SK-MEL-5 (cell line): Measurements from ENCODE around the gene TRNT1. TPM values are rescaled to one million over a fixed set of nuclear protein-coding genes. Genes with fewer than 3 reads are reported as not detected.

Experiments used
- DNase-seq: peaks from one replicate; pipeline ENCODE4 v3.0.0-alpha.2; 2016; ENCODE audit warnings: low read depth, low spot score
- in situ Hi-C: cut with HindIII; loops from 2 replicates; pipeline ENCODE4 v1.10.0; 2016; ENCODE audit warnings: low sequenced_read_pairs, high pct_unique_total_duplicates, low pct_unique_long_range_greater_than_20kb
- polyA plus RNA-seq, 2 experiments: library from polyadenylated mRNA; depleted of rRNA; stranded (reverse); fragments of >200 nt; gene quantifications; 2 replicates each; pipeline ENCODE4 v1.2.3, GENCODE V29; 2015
- total RNA-seq: library from RNA; depleted of rRNA; stranded (reverse); fragments of >200 nt; shearing (Covaris generic); gene quantifications from 2 replicates; pipeline ENCODE4 v1.2.3, GENCODE V29; 2014; rRNA removed

Gene TRNT1
- total RNA-seq = 45.6 and 52.0 TPM in 2 replicates
- polyA plus RNA-seq (2015; cell fraction: cytosol; rRNA removed) = 23.4 and 31.4 TPM in 2 replicates
- 89.1 and 93.3 TPM in 2 replicates for polyA plus RNA-seq (2015; cell fraction: nucleus; rRNA removed)

GRCh38 chr3:3126477-3127431, at the start of gene TRNT1:
TRNT1 (plus strand) TSS chr3:3126940; CDS start chr3:3129041, 2,101 bp downstream.
- DNase-seq = peak; percentile 94
- in situ Hi-C loops = no loop called here

- DNase-seq = no peak
- in situ Hi-C loops = no loop called here
Observed at GRCh38 chr3:3080309-3080708, 46.4 kb upstream of the TRNT1 start.

- DNase-seq = no peak
- in situ Hi-C loops = no loop called here
Observed at GRCh38 chr3:3081381-3082233, 45.1 kb upstream of the TRNT1 start.

- in situ Hi-C loops = no loop called here
- DNase-seq = no peak
Observed at GRCh38 chr3:3082234-3082924, 44.4 kb upstream of the TRNT1 start.

GRCh38 chr3:3084890-3085289, 41.9 kb upstream of the TRNT1 start:
- no peak for DNase-seq
- in situ Hi-C loops = no loop called here

GRCh38 chr3:3085782-3086181, 41.0 kb upstream of the TRNT1 start:
- in situ Hi-C loops = no loop called here
- DNase-seq = no peak

GRCh38 chr3:3086239-3086638, 40.5 kb upstream of the TRNT1 start:
- in situ Hi-C loops = no loop called here
- no peak for DNase-seq

- in situ Hi-C loops = no loop called here
- DNase-seq = no peak
Observed at GRCh38 chr3:3087279-3087678, 39.5 kb upstream of the TRNT1 start.

GRCh38 chr3:3087716-3088465, 38.8 kb upstream of the TRNT1 start:
- DNase-seq = no peak
- in situ Hi-C loops = no loop called here

GRCh38 chr3:3089017-3089416, 37.7 kb upstream of the TRNT1 start:
- no peak for DNase-seq
- in situ Hi-C loops = no loop called here

- no peak for DNase-seq
- in situ Hi-C loops = no loop called here
Observed at GRCh38 chr3:3097958-3098357, 28.8 kb upstream of the TRNT1 start.

GRCh38 chr3:3101660-3102458, 24.9 kb upstream of the TRNT1 start:
- in situ Hi-C loops = no loop called here
- no peak for DNase-seq

GRCh38 chr3:3102751-3103150, 24.0 kb upstream of the TRNT1 start:
- no peak for DNase-seq
- in situ Hi-C loops = no loop called here

- DNase-seq = no peak
- in situ Hi-C loops = no loop called here
Observed at GRCh38 chr3:3105246-3105645, 21.5 kb upstream of the TRNT1 start.

GRCh38 chr3:3105815-3106214, 20.9 kb upstream of the TRNT1 start:
- DNase-seq = no peak
- in situ Hi-C loops = no loop called here

- DNase-seq = no peak
- in situ Hi-C loops = no loop called here
Observed at GRCh38 chr3:3107181-3107580, 19.6 kb upstream of the TRNT1 start.
